ENCODE measurements around the gene TPK1. TPM values are rescaled to one million over a fixed set of nuclear protein-coding genes. Genes with fewer than 3 reads are reported as not detected.

Gene TPK1
- total and polyA plus RNA-seq, 2 of the 8 experiments (the other 6 are each of a cell fraction or from before 2014, with no cell fraction given), result 1.9 to 2.7 TPM

DNA sequence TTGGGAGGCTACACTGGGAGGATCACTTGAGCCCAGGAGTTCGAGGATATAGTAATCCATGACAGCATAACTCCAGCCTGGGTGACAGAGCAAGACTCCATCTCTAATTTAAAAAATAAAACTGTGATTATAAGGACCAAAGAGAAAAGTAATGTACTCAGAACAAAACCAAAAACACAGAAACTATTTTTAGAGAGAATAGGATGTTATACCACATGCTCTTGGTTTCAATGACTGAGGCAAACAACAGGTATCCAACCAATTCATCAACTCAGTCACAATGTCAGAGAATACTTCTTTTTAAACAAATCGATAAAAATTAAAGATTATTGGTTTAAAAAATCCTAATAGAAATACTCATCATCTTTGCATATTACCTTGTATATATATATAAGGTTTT, 186.7 kb downstream of the TPK1 start:
- Histone ChIP-seq H3K23me2 (ENCODE audit: low read depth, low read length) (no peaks in the 10 kb centered on the region), H3K4me1 (replicated peaks in 1 of 4; ENCODE audit: control insufficient read depth in 3 of 4, insufficient read depth in 4 of 4, low read length in 3 of 4) (no peaks in the 10 kb centered on the region), H3K4ac (replicated peaks; ENCODE audit: insufficient read length, low read depth, low read length) (no peak overlapping the region), H3K27me3 (replicated peaks in 1 of 4; ENCODE audit: control insufficient read depth in 3 of 4, extremely low read depth in 1 of 4, insufficient read depth in 3 of 4, low read length in 3 of 4) (no peaks in the 10 kb centered on the region), H4K5ac (ENCODE audit: insufficient read length, low read depth, low read length) (no peak overlapping the region), H3K36me3 (ENCODE audit: control insufficient read depth in 2 of 4, insufficient read depth in 4 of 4, low read length in 3 of 4) (no peaks in the 10 kb centered on the region; a peak in 1 of 8 replicates), H3K14ac (ENCODE audit: insufficient read length) (no peak overlapping the region), H3K79me1 (ENCODE audit: low read depth, low read length) (no peaks in the 10 kb centered on the region), H3K9me3 (ENCODE audit: insufficient read depth in 2 of 2, low read depth in 1 of 2, low read length in 1 of 2) (peaks cover 10% of the 10 kb centered on the region in 2 experiments), H3K27ac (ENCODE audit: low read depth, low read length) (no peak overlapping the region), H3K9ac (replicated peaks in 1 of 4; ENCODE audit: extremely low read depth in 1 of 4, low read depth in 3 of 4, low read length in 3 of 4) (no peak overlapping the region), H3K4me3 (ENCODE audit: extremely low read depth in 1 of 4, insufficient read depth in 2 of 4, low read depth in 3 of 4, low read length in 4 of 4) (no peak overlapping the region), H2BK5ac (ENCODE audit: low read depth, low read length) (no peak overlapping the region), H4K20me1 (replicated peaks in 1 of 2; ENCODE audit: control insufficient read depth in 1 of 2, insufficient read depth in 2 of 2, low read length in 2 of 2) (no peaks in the 10 kb centered on the region), H4K8ac (ENCODE audit: extremely low read depth, insufficient read depth, low read length) (no peak overlapping the region), H2AFZ (ENCODE audit: low read length) (no peak overlapping the region), H3K56ac (replicated peaks; ENCODE audit: insufficient read length, low read depth, low read length) (no peak overlapping the region), H3K4me2 (ENCODE audit: insufficient read depth in 1 of 2, low read depth in 2 of 2, low read length in 2 of 2) (no peak overlapping the region), H3K23ac (ENCODE audit: insufficient read length) (no peak overlapping the region), H2BK120ac (replicated peaks; ENCODE audit: low read depth, low read length) (no peak overlapping the region), H2BK15ac (ENCODE audit: low read length) (no peak overlapping the region), H4K91ac (replicated peaks; ENCODE audit: insufficient read length, low read length) (no peak overlapping the region), H2AK5ac (ENCODE audit: low read depth, low read length) (no peak overlapping the region), H2BK12ac (ENCODE audit: low read depth, low read length) (no peak overlapping the region), H3K18ac (ENCODE audit: extremely low read depth, low read length) (no peak overlapping the region), H2BK20ac (ENCODE audit: low read length) (no peak overlapping the region), H3K79me2 (ENCODE audit: control insufficient read depth in 1 of 2, insufficient read depth in 2 of 2, low read length in 2 of 2) (no peaks in the 10 kb centered on the region)
- CTCF ChIA-PET (ENCODE audit: partially characterized antibody), result no interaction called here
- DNase-seq (ENCODE audit: low read depth in 1 of 2, low spot score in 2 of 2) (no peak), FAIRE-seq (no peak)
- POLR2A ChIA-PET (ENCODE audit: partially characterized antibody), result no interaction called here
- TF ChIP-seq CBX8 (IDR thresholded peaks at IDR 0.05; ENCODE audit: borderline replicate concordance, low read depth, low read length) (no peak), RNF2 (IDR thresholded peaks at IDR 0.05; ENCODE audit: borderline replicate concordance, low read depth, low read length, missing control alignments, poor library complexity, severe bottlenecking) (no peak), GABPA (IDR thresholded peaks at IDR 0.05; ENCODE audit: borderline replicate concordance, insufficient read depth, low read length) (no peak), JUND (IDR thresholded peaks at IDR 0.05; ENCODE audit: low read length) (no peak), PHF8 (conservative IDR thresholded peaks at IDR 0.05; ENCODE audit: low read depth, low read length) (no peak), SIX5 (IDR thresholded peaks at IDR 0.05; ENCODE audit: low read depth, low read length) (no peak), RXRA (IDR thresholded peaks at IDR 0.05; ENCODE audit: insufficient read depth, low read depth, low read length) (no peak), POLR2AphosphoS5 (IDR thresholded peaks at IDR 0.05; ENCODE audit: low read depth, low read length) (no peak), NANOG (IDR thresholded peaks at IDR 0.05; ENCODE audit: insufficient read depth, low read depth, low read length, poor library complexity, severe bottlenecking) (no peak), CTBP2 (IDR thresholded peaks at IDR 0.05; ENCODE audit: borderline replicate concordance, insufficient read depth, insufficient read length, low read length) (no peak), FOSL1 (IDR thresholded peaks at IDR 0.05; ENCODE audit: insufficient read depth, low read depth, low read length) (no peak), CEBPB (IDR thresholded peaks at IDR 0.05; ENCODE audit: low read depth, low read length) (no peak), SP4 (IDR thresholded peaks at IDR 0.05; ENCODE audit: low read length) (no peak), CHD2 (IDR thresholded peaks at IDR 0.05; ENCODE audit: low read length) (no peak), MAFK (IDR thresholded peaks at IDR 0.05; ENCODE audit: low read depth, low read length) (no peak)
- WGBS, 2 experiments (ENCODE audit: extremely low coverage in 1 of 2, insufficient coverage in 1 of 2, insufficient read length in 1 of 2, insufficient replicate concordance in 2 of 2, low coverage in 1 of 2, low lambda C conversion rate in 2 of 2, missing lambda C conversion rate in 1 of 2), result 86% methylated on average over 2 of the region's 2 CpGs; no CpG with 5 or more reads in 1 of the 2 experiments

All from H1 (cell line).